ENCODE data around the gene NEGR1.

NEGR1 gene

DNA sequence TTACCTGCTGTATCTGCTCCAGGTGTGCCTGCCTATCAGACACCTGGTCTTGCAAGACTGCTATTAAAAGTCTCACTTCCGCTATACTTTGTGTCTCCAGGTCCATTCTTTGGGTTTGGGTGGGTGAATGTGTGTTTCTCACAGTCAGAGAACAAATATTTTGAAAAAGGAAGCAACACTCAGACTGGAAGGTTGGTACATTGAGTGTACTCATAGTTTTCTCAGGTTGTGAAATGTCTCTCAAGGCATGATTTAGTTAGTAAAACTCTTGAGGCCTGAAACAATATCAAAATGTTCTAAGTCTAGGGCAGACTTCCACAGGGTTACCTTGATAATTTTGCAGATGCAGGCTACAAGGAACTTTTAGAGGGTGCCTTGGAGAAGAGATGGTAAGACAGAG, 771.6 kb downstream of the NEGR1 start:
- in situ Hi-C loops (cut with MboI; ENCODE audit: low sequenced_read_pairs) = no loop called here

DNA sequence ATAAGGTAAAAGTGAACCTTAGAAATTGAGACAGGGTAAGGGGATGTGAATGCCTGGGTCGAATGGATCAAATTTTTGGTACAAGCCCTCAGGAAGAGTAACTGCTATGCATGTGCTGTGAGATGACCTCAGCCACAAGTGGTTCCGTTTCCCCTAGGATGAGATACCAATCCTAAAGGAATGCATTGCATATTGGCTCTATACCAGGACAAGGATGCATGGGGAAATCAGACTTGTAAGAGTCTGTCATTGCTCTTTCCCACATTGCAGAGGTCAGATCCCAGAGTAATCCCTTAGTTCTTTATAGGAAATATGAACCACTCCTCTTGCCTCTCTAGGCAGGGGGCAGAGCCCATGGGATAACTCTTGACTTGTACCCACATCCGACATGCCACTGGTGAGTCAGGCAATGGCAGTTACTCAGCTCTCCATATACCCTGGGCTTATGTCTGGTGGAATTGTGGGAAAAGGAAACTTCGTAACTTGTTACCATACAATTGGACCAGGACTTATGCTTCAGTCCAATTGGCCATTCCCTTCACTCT, 773.2 kb downstream of the NEGR1 start:
- in situ Hi-C loops (cut with MboI; ENCODE audit: low sequenced_read_pairs) = no loop called here

DNA sequence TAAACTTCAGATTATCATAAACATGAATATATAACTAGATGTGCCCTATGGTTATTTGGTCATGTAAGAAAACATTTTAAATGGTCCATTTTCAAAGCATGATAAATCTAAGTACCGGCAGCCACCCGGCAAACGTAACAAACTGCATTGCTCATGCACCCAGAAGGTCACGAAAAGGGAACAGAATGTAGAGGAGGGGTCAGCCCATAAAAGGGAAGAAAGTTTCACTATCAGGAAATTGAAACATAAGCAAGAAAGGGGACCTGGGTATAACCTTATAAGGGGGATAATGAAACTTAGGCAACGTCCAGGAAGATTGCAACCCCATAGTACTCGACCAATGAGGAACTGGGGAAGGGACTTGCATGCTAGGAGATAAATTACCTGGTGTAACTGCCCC, 780.3 kb downstream of the NEGR1 start:
- in situ Hi-C loops (cut with MboI; ENCODE audit: low sequenced_read_pairs) = no loop called here

DNA sequence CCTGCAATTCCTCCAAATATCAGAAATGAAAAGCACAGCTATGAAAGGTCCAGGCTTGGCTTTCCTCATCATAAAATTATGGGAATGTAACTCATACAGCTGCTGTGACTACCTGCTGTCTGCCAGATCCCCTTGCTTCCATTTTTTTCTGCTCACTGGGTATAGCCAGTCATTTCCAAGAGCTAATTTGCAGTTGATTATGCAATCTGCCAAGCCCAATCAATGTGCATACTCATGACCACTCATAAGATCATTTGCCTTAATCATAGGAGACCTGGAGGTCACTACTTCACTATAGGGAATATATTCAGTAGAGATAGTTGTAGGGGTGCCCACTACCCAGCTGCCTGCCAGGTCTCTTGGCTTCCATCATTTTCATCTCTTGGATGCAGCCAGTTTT, 783.8 kb downstream of the NEGR1 start:
- in situ Hi-C loops (cut with MboI; ENCODE audit: low sequenced_read_pairs) = no loop called here

DNA sequence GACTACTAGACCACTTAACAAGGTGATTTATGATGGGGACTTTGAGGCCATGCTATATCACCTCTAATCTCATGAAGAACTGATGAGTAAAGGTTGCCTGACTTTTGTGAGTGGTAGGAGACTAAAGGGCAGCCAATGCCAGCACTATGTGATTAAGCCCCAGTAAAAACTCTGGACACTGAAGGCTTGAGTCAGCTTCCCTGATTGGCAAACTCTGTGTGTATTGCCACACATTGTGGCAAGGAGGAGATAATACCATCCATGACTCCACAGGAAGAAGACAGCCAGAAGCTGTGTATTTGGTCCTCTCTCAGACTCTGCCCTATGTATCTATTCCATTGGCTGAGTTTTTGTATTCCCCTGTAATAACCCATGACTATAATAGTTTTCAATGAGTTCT, 788.2 kb downstream of the NEGR1 start:
- in situ Hi-C loops (cut with MboI; ENCODE audit: low sequenced_read_pairs) = no loop called here

DNA sequence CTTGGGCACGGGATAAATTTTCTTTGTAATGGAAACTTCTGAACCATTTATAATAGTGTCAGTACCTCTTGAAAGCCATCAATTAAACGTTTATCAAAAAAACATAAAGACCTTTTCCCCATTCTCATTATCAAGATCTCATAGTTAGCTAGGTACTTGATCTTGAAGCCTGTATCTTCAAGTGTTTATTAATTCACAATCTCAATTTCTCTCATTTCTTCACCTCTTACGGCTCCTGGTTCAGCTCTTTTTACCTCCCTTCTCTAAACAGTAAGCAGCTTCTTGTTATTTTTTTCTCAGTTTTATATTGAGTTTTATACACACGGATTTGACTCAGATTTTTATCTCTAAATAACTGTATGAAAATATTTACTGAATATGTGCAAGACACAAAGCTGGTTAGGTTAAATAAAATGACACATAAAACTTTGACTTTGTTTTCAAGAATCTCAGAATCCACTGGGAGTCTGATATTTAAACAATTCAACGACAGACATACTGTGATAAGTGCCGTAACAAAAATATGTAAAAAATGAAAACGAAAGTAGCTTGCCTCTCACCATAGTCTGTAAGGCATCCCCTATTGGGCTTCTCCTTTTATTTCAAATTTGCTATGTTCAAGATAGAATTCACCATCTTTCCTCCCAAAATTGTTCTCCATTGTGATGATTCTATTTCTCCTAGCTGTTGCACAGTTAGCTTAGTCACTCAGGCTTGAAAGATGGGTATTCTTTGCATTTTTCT, 789.9 kb downstream of the NEGR1 start:
- in situ Hi-C loops (cut with MboI; ENCODE audit: low sequenced_read_pairs) = no loop called here

DNA sequence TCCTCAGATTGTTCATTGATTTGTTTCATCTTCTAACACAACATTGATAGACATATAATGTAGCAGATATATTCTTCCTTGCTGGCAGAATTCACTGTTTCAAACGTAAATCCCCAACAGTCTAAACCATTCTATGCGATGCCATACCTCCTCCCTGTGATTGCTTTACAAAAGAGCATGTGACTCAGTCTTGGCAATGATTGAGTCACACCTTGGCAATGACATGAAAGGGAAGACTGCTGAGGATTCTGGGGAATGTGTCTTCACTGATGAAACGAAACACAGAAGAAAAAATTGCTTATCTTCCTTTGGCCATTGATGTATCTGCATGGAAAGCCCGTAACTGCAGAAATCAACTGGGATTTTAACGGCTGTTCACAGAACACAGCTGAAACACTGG, 791.9 kb downstream of the NEGR1 start:
- in situ Hi-C loops (cut with MboI; ENCODE audit: low sequenced_read_pairs) = no loop called here

DNA sequence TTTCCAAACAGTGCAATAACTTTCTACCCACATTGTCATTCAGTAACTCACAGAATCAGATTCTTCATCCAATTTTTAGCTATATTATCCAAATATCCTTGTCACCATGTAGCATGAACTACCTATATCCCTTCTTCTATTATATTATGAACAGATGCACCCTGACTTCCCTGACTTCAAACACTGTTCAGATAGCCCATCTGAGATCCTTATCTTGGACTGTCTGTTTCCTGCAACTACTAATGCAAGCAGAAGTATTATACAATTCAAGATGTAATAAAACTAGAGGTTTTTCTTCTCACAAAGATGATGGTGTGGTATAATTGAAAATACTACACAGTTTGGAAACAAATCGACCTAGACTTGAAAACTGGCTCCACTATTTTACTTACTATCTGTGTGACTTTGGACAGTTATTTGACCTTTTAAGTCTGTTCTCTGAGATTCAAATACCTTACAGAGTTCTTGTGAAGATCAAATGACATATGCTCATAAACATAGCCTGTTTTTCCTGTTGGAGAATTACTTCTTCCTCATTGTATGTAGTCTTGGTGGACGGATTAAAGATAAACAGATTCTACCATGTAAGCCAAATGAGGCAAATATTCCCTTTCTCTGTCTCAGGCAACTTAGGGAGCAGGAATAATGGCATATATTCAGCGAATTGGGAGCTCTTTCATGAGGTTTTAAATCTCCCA, 793.6 kb downstream of the NEGR1 start:
- in situ Hi-C loops (cut with MboI; ENCODE audit: low sequenced_read_pairs) = no loop called here

DNA sequence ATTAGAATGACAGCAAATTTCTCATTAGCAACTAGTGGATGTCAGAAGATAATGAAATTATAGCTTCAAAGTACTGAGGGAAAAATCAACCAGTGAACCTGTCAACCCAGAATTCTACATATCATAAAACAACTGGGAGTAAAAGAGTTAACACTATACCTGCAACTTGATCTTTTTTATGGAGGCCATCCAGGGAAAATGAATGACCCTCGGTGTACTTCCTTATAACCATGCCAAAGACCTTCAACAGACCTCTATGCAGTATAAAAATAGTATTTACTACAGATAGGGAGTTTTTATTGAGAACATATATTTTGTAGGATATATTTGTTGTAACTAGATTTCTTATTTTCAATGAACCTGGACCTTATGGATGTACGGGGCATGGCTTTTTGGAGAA, 809.0 kb downstream of the NEGR1 start:
- in situ Hi-C loops (cut with MboI; ENCODE audit: low sequenced_read_pairs) = no loop called here

DNA sequence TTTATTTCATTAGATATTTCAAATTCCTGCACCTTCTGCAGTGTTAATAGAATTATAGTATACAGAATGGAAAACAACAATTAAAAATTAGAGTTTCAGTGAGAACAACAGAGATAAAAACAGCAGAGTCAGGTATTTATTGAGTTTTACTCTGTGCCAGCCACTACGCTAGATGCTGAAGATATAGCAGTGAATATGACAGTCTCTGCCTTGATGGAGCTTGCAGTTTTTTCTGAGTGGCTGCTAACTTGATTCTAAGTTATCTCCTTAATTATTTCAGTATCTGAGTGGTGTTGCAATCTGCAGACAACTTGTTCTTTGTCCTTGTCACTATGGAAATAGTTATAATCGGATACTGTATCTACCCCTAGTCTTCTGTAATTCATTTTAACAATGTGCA, 817.2 kb downstream of the NEGR1 start:
- in situ Hi-C loops (cut with MboI; ENCODE audit: low sequenced_read_pairs) = no loop called here

DNA sequence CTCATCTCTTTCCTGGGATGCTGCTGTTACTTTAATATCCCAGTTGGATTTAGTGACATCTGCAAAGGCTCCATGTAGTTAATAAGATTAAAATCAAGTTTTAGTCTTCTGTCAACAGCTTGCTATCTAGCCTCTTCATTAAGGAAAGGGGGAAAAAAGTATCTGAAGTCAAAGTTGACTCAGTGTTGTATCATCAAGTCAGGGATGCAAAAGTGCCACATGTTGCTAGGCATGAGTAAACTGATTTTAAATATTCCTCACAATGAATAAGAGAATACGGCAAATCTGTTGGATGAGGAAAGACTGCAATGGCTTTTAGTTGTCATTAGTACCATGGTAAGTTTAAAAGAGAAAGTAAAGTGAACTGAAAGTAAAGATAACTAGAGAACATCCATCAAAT, 818.3 kb downstream of the NEGR1 start:
- in situ Hi-C loops (cut with MboI; ENCODE audit: low sequenced_read_pairs) = no loop called here

DNA sequence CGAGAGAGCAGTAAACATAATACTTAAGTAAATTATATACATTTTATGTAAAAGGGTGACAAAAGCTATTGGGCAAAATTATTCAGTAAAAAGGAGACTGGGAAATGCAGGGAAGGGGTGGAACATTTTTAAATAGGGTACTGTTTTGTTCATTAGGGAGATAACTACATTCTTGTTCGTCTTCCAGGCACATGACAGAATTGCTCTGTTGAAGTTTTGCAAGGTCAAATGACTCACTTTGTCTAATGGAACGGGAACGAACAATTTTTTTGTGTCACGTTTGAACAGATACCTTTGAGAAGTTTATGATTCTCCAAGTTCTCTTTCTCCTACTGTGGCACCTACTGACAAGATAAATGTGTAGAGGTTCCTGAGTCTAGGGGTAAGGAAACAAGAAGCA, 819.2 kb downstream of the NEGR1 start:
- in situ Hi-C loops (cut with MboI; ENCODE audit: low sequenced_read_pairs) = no loop called here

DNA sequence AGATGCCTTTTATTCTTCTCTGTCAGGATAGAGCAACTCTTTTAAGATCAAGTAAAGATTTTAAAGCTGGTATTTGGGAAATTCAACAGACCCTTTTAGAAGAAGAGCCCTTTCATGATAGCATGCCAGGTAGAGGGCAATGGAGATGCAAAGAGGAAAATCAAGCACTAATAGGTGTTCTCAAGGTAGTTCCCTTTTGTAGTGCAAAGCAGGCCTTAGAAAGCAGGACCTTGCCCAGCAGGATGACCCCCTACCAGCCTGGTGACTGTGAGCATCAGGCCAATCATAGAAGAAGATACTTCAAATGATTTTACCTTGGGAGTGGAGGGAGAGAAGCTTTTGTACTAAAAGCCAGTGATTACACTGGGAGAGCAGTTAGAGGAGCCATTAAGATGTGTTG, 820.1 kb downstream of the NEGR1 start:
- in situ Hi-C loops (cut with MboI; ENCODE audit: low sequenced_read_pairs) = no loop called here

DNA sequence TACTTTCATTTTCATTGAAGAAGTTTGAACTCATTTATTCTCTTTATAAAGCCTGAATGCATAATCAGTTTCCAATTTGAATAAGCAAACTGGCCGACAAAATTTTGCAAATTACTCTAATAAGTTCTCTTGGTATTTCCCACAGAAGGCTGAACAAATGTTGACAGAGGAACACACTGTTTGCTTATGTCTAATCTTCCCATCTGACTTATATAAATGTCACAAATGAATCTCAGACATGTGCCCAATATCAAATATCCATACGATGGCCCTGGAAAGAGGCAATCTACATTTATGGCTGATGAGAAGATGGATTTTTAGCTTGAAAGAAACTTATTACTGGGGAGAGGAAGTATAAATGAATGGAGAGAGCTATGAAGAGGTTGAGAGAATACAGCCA, 820.9 kb downstream of the NEGR1 start:
- in situ Hi-C loops (cut with MboI; ENCODE audit: low sequenced_read_pairs) = no loop called here

DNA sequence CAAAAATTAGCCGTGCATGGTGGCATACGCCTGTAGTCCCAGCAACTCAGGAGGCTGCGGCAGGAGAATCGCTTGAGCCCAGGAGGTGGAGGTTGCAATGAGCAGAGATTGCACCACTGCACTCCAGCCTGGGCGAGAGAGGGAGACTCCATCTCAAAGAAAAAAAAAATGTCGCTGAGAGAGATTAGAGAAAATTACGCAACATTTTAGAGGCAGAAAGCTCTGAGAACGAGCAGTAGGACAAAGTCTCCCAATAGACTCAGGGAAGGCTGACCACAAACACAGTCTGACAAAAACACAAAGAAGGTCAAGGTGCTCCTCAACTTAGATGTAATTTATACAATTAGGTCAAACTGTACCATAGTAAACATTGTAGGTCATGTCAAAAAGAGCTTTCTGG, 833.9 kb downstream of the NEGR1 start:
- in situ Hi-C loops (cut with MboI; ENCODE audit: low sequenced_read_pairs) = no loop called here

DNA sequence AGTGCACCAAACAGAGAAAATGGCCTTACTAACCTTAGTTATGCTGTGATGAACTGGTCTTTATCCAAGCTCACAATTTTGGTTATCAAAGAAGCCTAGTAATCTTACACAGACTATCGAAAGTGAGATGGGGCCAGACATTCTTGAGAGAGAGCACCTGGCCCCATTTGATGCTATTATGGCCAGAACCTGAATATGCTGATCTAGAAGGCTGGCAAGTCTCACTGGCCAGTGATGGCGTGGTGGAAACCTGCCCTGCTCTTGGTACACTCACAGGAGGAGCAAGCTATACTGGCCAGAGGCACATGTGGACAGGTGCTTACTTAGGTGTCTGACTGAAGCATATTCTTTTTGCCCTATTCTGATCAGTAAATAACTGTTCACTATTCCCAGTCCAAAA, 843.7 kb downstream of the NEGR1 start:
- in situ Hi-C loops (cut with MboI; ENCODE audit: low sequenced_read_pairs) = no loop called here

DNA sequence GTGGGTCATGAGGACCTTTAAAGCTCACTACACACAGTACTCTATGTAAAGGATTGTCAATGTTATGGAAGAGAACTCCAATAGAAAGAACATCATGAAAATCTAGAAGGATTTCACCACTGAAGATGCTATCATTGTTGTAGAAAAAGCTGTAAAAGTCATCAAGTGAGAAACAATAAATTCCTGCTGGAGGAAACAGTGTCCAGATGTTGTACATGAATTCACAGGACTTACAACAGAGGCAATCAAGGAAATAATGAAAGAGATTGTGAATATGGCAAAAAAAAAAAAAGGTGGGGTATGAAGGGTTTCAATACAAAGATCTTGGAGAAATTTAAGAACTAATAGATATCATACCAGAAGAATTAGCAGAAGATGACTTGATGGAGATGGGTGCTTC, 846.4 kb downstream of the NEGR1 start:
- in situ Hi-C loops (cut with MboI; ENCODE audit: low sequenced_read_pairs) = no loop called here

DNA sequence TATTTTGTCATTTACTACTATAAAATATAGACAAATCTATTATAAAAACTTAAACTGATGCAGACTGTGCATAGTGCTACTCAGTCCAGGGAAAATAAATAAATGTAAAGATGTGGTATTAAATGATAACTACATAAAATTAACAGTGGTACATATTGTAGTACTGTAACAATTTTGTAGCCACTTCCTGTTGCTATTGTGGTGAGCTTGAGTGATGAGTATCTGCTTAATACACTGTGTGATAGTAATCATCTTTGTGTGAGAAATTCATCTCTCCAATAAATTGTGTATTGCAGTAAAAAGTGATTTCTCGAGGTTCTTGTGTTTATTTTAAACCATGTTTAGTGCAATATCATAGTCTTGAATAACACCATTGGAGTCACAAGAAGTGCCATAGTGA, 848.1 kb downstream of the NEGR1 start:
- in situ Hi-C loops (cut with MboI; ENCODE audit: low sequenced_read_pairs) = no loop called here

DNA sequence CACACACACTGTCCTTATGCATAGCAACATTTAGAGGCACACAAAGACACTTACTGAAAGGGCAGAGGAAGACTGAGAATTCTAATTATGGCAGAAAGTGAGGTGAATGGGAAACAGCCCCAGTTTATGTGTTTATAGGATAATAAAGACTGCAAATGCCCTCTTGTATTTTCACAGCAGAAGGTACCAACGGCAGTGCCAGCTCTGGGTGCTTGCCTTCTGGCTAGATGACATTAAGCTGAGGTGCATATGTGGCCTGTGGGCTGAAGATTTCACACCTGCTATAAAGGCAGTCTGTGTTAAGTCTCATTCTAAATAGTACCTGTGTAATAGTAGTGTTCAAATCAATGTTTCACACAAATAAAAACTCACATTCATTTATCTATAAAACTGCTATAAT, 854.3 kb downstream of the NEGR1 start:
- in situ Hi-C loops (cut with MboI; ENCODE audit: low sequenced_read_pairs) = no loop called here

DNA sequence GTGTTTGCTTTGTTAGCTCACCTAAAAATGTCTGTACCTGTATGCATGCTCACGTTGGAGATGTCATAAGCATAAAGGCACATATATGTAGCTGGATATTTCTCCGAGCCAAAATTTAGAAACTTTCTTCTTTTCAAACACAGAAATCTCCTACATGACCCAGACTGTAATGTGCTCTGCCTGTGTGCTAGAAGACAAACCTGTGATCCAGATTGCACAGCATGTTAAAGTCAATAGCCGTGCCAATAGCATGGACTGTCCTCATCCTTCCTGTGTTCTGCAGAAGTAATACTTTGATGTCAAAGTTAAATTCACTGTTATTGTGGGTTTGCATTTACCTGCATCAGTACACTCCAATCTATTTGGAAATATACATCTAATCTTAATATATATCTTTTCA, 855.3 kb downstream of the NEGR1 start:
- in situ Hi-C loops (cut with MboI; ENCODE audit: low sequenced_read_pairs) = no loop called here

DNA sequence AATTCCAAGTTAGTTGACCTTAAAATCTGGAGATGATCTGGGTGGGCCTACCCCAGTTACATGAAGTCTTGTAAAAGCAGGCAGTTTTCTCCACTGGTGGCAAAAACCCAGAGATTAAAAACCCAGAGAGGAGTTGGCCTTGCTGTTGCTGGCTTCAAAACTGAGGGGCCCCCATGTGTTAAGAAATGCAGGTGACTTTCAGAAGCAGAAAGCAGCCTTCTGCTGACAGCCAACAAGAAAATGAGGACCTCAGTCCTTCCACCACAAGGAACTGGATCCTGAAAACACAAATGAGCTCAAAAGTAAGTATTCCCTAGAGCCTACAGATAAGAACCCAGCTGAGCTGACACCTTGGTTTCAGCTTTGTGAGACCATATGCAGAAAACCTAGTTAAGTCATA, 857.8 kb downstream of the NEGR1 start:
- in situ Hi-C loops (cut with MboI; ENCODE audit: low sequenced_read_pairs) = no loop called here

DNA sequence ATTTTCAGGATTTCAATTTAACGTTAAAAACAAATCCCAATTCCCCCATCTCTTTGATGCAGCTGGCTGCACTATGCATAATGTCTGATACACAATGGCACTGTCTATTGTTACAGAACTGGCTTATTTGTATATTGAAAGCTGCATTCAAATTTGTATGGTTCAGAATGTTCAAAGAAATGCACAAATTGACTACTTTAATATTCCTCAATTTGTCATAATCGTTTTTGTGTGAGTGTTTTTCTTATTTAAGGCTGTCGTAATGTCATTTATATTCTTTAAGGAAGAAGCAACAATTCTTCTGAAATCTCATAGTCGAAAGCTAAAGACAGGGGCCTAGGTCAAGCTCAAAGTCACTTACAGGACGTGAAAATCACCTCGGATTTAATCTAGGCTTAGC, 860.1 kb downstream of the NEGR1 start:
- in situ Hi-C loops (cut with MboI; ENCODE audit: low sequenced_read_pairs) = no loop called here

DNA sequence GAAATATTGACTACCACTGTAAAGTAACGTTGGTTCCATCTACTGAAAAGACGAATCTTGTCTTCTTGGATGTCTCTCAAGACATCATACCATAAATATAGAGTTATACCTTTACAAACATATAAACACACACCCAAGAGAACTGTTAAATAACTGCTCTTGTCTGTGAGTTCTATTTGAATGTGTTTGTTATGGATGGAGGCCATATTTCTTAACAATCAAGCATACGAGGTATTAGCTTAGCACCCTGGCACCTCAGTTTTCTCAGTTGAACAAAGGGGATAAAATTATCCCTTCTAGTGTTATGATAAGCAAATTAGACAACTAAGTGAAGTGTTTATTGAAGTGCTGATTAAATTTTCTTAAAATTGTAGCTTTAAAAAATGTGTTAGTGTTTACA, 864.9 kb downstream of the NEGR1 start:
- in situ Hi-C loops (cut with MboI; ENCODE audit: low sequenced_read_pairs) = no loop called here

Data from hTERT RPE-1 (cell line).